ENCODE data around the gene RELN. TPM values are rescaled to one million over a fixed set of nuclear protein-coding genes. Genes with fewer than 3 reads are reported as not detected.

Gene RELN
- total RNA-seq, 1 experiment from 2014 or later = 0.48 TPM

DNA sequence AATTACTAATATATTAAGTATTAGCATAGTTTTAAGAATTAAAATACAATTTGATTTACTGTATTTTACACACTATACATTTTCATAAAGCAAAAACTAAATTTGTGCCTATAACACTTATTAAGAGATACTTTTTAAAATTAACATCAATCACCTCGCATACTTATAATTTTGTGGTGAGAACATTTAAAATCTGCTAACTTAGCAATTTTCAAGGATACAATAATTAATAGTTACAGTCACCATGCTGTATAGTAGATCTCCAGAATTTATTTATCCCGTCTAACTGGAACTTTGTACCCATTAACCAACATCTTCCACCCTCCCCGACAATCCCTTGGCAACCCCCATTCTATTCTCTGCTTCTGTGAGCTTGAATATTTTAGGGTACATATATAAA, 47.5 kb downstream of the RELN start:
- no peak overlapping the region for H3K4me3 ChIP-seq
- intact Hi-C loops (cut with micrococcal nuclease; ENCODE audit: unreplicated experiment) = no loop called here

GRCh38 chr7:103940382-103941268, 48.8 kb downstream of the RELN start:
- no peak overlapping the region for H3K4me3 ChIP-seq
- ChIA-PET CTCF (no interaction called here), POLR2A (ENCODE audit: unreplicated experiment) (no interaction called here)
- H3K9me2 ChIP-seq (ENCODE audit: insufficient read depth) = no peaks in the 10 kb centered on the region
- no peaks in the 10 kb centered on the region for H3K36me3 ChIP-seq (ENCODE audit: low read depth)
- DNase-seq = no peak
- no peak overlapping the region for H3K4me2 ChIP-seq
- no peaks in the 10 kb centered on the region for H4K20me1 ChIP-seq (ENCODE audit: insufficient read depth)
- intact Hi-C loops (cut with micrococcal nuclease; ENCODE audit: unreplicated experiment) = no loop called here
- no peaks in the 10 kb centered on the region for H3F3A ChIP-seq (ENCODE audit: insufficient read depth, low read depth)
- no peaks in the 10 kb centered on the region for H3K27me3 ChIP-seq (ENCODE audit: insufficient read depth, low read depth)
- TF ChIP-seq, protein P1, sequence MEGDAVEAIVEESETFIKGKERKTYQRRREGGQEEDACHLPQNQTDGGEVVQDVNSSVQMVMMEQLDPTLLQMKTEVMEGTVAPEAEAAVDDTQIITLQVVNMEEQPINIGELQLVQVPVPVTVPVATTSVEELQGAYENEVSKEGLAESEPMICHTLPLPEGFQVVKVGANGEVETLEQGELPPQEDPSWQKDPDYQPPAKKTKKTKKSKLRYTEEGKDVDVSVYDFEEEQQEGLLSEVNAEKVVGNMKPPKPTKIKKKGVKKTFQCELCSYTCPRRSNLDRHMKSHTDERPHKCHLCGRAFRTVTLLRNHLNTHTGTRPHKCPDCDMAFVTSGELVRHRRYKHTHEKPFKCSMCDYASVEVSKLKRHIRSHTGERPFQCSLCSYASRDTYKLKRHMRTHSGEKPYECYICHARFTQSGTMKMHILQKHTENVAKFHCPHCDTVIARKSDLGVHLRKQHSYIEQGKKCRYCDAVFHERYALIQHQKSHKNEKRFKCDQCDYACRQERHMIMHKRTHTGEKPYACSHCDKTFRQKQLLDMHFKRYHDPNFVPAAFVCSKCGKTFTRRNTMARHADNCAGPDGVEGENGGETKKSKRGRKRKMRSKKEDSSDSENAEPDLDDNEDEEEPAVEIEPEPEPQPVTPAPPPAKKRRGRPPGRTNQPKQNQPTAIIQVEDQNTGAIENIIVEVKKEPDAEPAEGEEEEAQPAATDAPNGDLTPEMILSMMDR (conservative IDR thresholded peaks at IDR 0.05) = no peak
- TF ChIP-seq EZH2 (IDR thresholded peaks at IDR 0.05; ENCODE audit: low read depth) = no peak
- H3K27ac ChIP-seq = no peak overlapping the region
- no TSS peak for BruUV-seq (replicated peaks)
- H3K9me3 ChIP-seq (ENCODE audit: insufficient read depth, low read depth) = no peaks in the 10 kb centered on the region
- no peak overlapping the region for H2AFZ ChIP-seq
- no peaks in the 10 kb centered on the region for H3K79me2 ChIP-seq (ENCODE audit: low read depth)
- H3K4me1 ChIP-seq (replicated peaks; ENCODE audit: insufficient read depth) = no peaks in the 10 kb centered on the region

More for the DNA sequence above, 47.5 kb downstream of the RELN start:
- Histone ChIP-seq H3K4me1 (replicated peaks; ENCODE audit: insufficient read depth) (no peaks in the 10 kb centered on the region), H4K20me1 (ENCODE audit: insufficient read depth) (no peaks in the 10 kb centered on the region), H3K4me2 (no peak overlapping the region), H3K9me2 (ENCODE audit: insufficient read depth) (no peaks in the 10 kb centered on the region), H3K27ac (no peak overlapping the region), H2AFZ (no peak overlapping the region), H3K36me3 (ENCODE audit: low read depth) (no peaks in the 10 kb centered on the region), H3K27me3 (ENCODE audit: insufficient read depth, low read depth) (no peaks in the 10 kb centered on the region), H3F3A (ENCODE audit: insufficient read depth, low read depth) (no peaks in the 10 kb centered on the region), H3K79me2 (ENCODE audit: low read depth) (no peaks in the 10 kb centered on the region), H3K9me3 (ENCODE audit: insufficient read depth, low read depth) (no peaks in the 10 kb centered on the region)
- TF ChIP-seq, protein P1 (conservative IDR thresholded peaks at IDR 0.05) = no peak
- no peak for TF ChIP-seq EZH2 (IDR thresholded peaks at IDR 0.05; ENCODE audit: low read depth)
- ChIA-PET POLR2A (ENCODE audit: unreplicated experiment) (no interaction called here), CTCF (no interaction called here)
- BruUV-seq (replicated peaks) = no TSS peak
- no peak for DNase-seq

DNA sequence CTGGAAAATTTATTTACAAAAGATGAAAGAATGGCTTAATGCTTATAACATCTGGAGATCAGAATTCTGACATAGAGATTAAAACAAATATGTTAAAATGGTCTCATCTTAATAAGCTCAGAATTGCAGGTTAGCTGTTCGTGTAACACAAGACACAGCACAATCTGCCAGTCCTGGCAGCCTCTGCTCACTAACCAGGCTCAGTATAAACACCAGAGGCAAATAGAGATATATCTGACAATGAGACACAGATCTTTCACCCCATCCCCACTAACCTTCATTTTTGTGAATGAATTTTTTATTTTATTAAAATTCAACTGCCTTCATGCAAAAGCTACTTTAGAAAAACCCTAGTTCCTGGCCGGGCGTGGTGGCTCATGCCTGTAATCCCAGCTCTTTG, 51.8 kb downstream of the RELN start:
- no TSS peak for BruUV-seq (replicated peaks)
- TF ChIP-seq, protein P1 (conservative IDR thresholded peaks at IDR 0.05) = no peak
- peaks cover 4% of the 10 kb centered on the region; the same call in 1 of the 2 replicates for H3K27me3 ChIP-seq (ENCODE audit: insufficient read depth, low read depth)
- no peak for DNase-seq
- no peaks in the 10 kb centered on the region for H3K79me2 ChIP-seq (ENCODE audit: low read depth)
- ChIA-PET POLR2A (ENCODE audit: unreplicated experiment) (interaction anchor here (0.5 to 0.8 kb wide), 2 partner anchors 112 to 590 kb away, joined by 3 to 8 read pairs; partner anchors contain the start of gene PSMC2), CTCF (no interaction called here)
- no peaks in the 10 kb centered on the region for H3K36me3 ChIP-seq (ENCODE audit: low read depth)
- no peak overlapping the region for H2AFZ ChIP-seq
- no peak overlapping the region for H3K27ac ChIP-seq
- no peaks in the 10 kb centered on the region for H4K20me1 ChIP-seq (ENCODE audit: insufficient read depth)
- H3K9me2 ChIP-seq (ENCODE audit: insufficient read depth) = no peaks in the 10 kb centered on the region
- H3K4me2 ChIP-seq = no peak overlapping the region
- no peak overlapping the region for H3K4me3 ChIP-seq
- no peaks in the 10 kb centered on the region for H3K4me1 ChIP-seq (replicated peaks; ENCODE audit: insufficient read depth)
- no peaks in the 10 kb centered on the region for H3K9me3 ChIP-seq (ENCODE audit: insufficient read depth, low read depth)
- no peaks in the 10 kb centered on the region for H3F3A ChIP-seq (ENCODE audit: insufficient read depth, low read depth)
- intact Hi-C loops (cut with micrococcal nuclease; ENCODE audit: unreplicated experiment) = no loop called here
